ENCODE data around the gene SPEN.

SPEN gene

GRCh38 chr1:15955552-15955951 is 108.0 kb downstream of the SPEN start:
- no peak for TF ChIP-seq TAF1 (IDR thresholded peaks at IDR 0.05; ENCODE audit: borderline replicate concordance, insufficient read depth, low read length)
- TF ChIP-seq FOXP2 (optimal IDR thresholded peaks at IDR 0.05; ENCODE audit: borderline replicate concordance, extremely low read depth, extremely low read length, insufficient read depth), result no peak
- no peak for TF ChIP-seq REST (IDR thresholded peaks at IDR 0.05; ENCODE audit: insufficient read depth in 1 of 2, low read depth in 2 of 2, low read length in 2 of 2)
- TF ChIP-seq SIN3A (IDR thresholded peaks at IDR 0.05; ENCODE audit: borderline replicate concordance, insufficient read depth, low read length), result no peak
- no peak for TF ChIP-seq POLR2AphosphoS5 (IDR thresholded peaks at IDR 0.05; ENCODE audit: low read depth, low read length)

GRCh38 chr1:15956150-15956549 is 108.6 kb downstream of the SPEN start:
- TF ChIP-seq REST (IDR thresholded peaks at IDR 0.05; ENCODE audit: insufficient read depth in 1 of 2, low read depth in 2 of 2, low read length in 2 of 2), result no peak
- TF ChIP-seq SIN3A (IDR thresholded peaks at IDR 0.05; ENCODE audit: borderline replicate concordance, insufficient read depth, low read length), result no peak
- TF ChIP-seq POLR2AphosphoS5 (IDR thresholded peaks at IDR 0.05; ENCODE audit: low read depth, low read length), result no peak
- no peak for TF ChIP-seq FOXP2 (optimal IDR thresholded peaks at IDR 0.05; ENCODE audit: borderline replicate concordance, extremely low read depth, extremely low read length, insufficient read depth)
- TF ChIP-seq TAF1 (IDR thresholded peaks at IDR 0.05; ENCODE audit: borderline replicate concordance, insufficient read depth, low read length), result no peak

- TF ChIP-seq POLR2AphosphoS5 (IDR thresholded peaks at IDR 0.05; ENCODE audit: low read depth, low read length), result no peak
These were observed 110.0 kb downstream of the SPEN start for GRCh38 chr1:15957221-15958095.

GRCh38 chr1:15958111-15958510 is 110.6 kb downstream of the SPEN start:
- no peak for TF ChIP-seq TAF1 (IDR thresholded peaks at IDR 0.05; ENCODE audit: borderline replicate concordance, insufficient read depth, low read length)
- no peak for TF ChIP-seq FOXP2 (optimal IDR thresholded peaks at IDR 0.05; ENCODE audit: borderline replicate concordance, extremely low read depth, extremely low read length, insufficient read depth)
- no peak for TF ChIP-seq SIN3A (IDR thresholded peaks at IDR 0.05; ENCODE audit: borderline replicate concordance, insufficient read depth, low read length)
- no peak for TF ChIP-seq POLR2AphosphoS5 (IDR thresholded peaks at IDR 0.05; ENCODE audit: low read depth, low read length)
- no peak for TF ChIP-seq REST (IDR thresholded peaks at IDR 0.05; ENCODE audit: insufficient read depth in 1 of 2, low read depth in 2 of 2, low read length in 2 of 2)

- TF ChIP-seq SIN3A (IDR thresholded peaks at IDR 0.05; ENCODE audit: borderline replicate concordance, insufficient read depth, low read length) (no peak), REST (IDR thresholded peaks at IDR 0.05; ENCODE audit: insufficient read depth in 1 of 2, low read depth in 2 of 2, low read length in 2 of 2) (no peak), POLR2AphosphoS5 (IDR thresholded peaks at IDR 0.05; ENCODE audit: low read depth, low read length) (no peak), FOXP2 (optimal IDR thresholded peaks at IDR 0.05; ENCODE audit: borderline replicate concordance, extremely low read depth, extremely low read length, insufficient read depth) (no peak), TAF1 (IDR thresholded peaks at IDR 0.05; ENCODE audit: borderline replicate concordance, insufficient read depth, low read length) (no peak)
These were observed 111.3 kb downstream of the SPEN start for GRCh38 chr1:15958793-15959192.

Measured in PFSK-1 (cell line).